ENCODE measurements around the gene STX7. TPM values are rescaled to one million over a fixed set of nuclear protein-coding genes. Genes with fewer than 3 reads are reported as not detected.

The STX7 gene
- total RNA-seq, 1 experiment from 2014 or later, result 27.8 TPM

DNA sequence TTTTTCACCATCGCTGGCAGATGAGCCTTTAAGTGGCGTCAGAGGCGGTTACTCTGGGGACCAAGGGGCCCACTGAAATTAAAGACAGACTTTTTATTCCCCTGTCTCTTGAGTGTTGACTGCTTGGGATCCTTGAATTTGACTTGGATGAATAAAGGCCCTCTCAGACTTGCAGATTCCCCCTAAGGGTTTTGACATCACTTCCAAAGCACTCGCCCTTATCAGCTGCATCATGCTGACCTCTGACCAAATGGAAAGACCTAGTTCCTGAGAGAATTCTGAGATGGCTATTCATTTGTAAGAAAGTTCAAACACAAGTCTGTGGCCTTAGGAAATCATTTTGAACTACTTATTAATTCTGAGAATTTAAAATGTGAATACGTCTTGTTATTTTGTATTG is 98.2 kb downstream of the STX7 start:
- no peaks in the 10 kb centered on the region for H3K9me2 ChIP-seq (ENCODE audit: insufficient read depth)
- POLR2A ChIA-PET, result no interaction called here
- H3K79me2 ChIP-seq (ENCODE audit: insufficient read depth, low read length), result no peaks in the 10 kb centered on the region
- intact Hi-C loops (cut with micrococcal nuclease), result no loop called here
- no TSS peak for BruUV-seq (replicated peaks)
- H4K20me1 ChIP-seq (ENCODE audit: insufficient read depth), result no peaks in the 10 kb centered on the region
- no peak overlapping the region for H3K27ac ChIP-seq (ENCODE audit: low read depth, low read length)
- RAD21 ChIA-PET (ENCODE audit: low non-redundant PET in 1 of 2, low total read pairs in 2 of 2, uncharacterized antibody in 2 of 2, unreplicated experiment in 2 of 2), result no interaction called here
- CTCF ChIA-PET, result no interaction called here
- peaks cover 4 to 6% of the 10 kb centered on the region in 2 experiments; a peak in 1 of 4 replicates for H3K9me3 ChIP-seq (ENCODE audit: control insufficient read depth in 1 of 2, insufficient read depth in 1 of 2, low read depth in 1 of 2, low read length in 2 of 2)
- H3K9ac ChIP-seq (ENCODE audit: low read length), result no peak overlapping the region
- ATAC-seq, result no peak
- H3K4me3 ChIP-seq (replicated peaks in 1 of 2; ENCODE audit: low read depth in 1 of 2, low read length in 2 of 2), result no peak overlapping the region
- TF ChIP-seq RAD21 (IDR thresholded peaks at IDR 0.05; ENCODE audit: low read depth) (no peak), YY1 (IDR thresholded peaks at IDR 0.05; ENCODE audit: extremely low read depth, insufficient replicate concordance, low read depth, low read length) (no peak), EZH2phosphoT487 (IDR thresholded peaks at IDR 0.05; ENCODE audit: borderline replicate concordance) (no peak), POLR2AphosphoS5 (IDR thresholded peaks at IDR 0.05; ENCODE audit: low read depth, low read length) (no peak), SRF (IDR thresholded peaks at IDR 0.05; ENCODE audit: low read depth) (no peak), EZH2 (IDR thresholded peaks at IDR 0.05) (no peak), ELF1 (IDR thresholded peaks at IDR 0.05; ENCODE audit: borderline replicate concordance, low read depth) (no peak), EGR1 (IDR thresholded peaks at IDR 0.05; ENCODE audit: low read depth) (no peak)
- TF ChIP-seq, protein P1, sequence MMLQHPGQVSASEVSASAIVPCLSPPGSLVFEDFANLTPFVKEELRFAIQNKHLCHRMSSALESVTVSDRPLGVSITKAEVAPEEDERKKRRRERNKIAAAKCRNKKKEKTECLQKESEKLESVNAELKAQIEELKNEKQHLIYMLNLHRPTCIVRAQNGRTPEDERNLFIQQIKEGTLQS (IDR thresholded peaks at IDR 0.05), result no peak
- TF ChIP-seq, protein P2, sequence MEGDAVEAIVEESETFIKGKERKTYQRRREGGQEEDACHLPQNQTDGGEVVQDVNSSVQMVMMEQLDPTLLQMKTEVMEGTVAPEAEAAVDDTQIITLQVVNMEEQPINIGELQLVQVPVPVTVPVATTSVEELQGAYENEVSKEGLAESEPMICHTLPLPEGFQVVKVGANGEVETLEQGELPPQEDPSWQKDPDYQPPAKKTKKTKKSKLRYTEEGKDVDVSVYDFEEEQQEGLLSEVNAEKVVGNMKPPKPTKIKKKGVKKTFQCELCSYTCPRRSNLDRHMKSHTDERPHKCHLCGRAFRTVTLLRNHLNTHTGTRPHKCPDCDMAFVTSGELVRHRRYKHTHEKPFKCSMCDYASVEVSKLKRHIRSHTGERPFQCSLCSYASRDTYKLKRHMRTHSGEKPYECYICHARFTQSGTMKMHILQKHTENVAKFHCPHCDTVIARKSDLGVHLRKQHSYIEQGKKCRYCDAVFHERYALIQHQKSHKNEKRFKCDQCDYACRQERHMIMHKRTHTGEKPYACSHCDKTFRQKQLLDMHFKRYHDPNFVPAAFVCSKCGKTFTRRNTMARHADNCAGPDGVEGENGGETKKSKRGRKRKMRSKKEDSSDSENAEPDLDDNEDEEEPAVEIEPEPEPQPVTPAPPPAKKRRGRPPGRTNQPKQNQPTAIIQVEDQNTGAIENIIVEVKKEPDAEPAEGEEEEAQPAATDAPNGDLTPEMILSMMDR (IDR thresholded peaks at IDR 0.05 in 2 of 3, conservative IDR thresholded peaks at IDR 0.05 in 1 of 3; ENCODE audit: borderline replicate concordance in 1 of 3, insufficient read depth in 1 of 3, low read depth in 2 of 3, low read length in 2 of 3), result no peak
- TF ChIP-seq, protein P3, sequence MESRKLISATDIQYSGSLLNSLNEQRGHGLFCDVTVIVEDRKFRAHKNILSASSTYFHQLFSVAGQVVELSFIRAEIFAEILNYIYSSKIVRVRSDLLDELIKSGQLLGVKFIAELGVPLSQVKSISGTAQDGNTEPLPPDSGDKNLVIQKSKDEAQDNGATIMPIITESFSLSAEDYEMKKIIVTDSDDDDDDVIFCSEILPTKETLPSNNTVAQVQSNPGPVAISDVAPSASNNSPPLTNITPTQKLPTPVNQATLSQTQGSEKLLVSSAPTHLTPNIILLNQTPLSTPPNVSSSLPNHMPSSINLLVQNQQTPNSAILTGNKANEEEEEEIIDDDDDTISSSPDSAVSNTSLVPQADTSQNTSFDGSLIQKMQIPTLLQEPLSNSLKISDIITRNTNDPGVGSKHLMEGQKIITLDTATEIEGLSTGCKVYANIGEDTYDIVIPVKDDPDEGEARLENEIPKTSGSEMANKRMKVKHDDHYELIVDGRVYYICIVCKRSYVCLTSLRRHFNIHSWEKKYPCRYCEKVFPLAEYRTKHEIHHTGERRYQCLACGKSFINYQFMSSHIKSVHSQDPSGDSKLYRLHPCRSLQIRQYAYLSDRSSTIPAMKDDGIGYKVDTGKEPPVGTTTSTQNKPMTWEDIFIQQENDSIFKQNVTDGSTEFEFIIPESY (IDR thresholded peaks at IDR 0.05; ENCODE audit: extremely low read depth, insufficient replicate concordance, low read length), result no peak
- H2AFZ ChIP-seq (ENCODE audit: low read depth, low read length, poor library complexity, severe bottlenecking), result no peak overlapping the region
- no peaks in the 10 kb centered on the region for H3K36me3 ChIP-seq (ENCODE audit: control insufficient read depth in 1 of 2, insufficient read depth in 2 of 2, low read length in 2 of 2)
- no peak overlapping the region for H3K4me2 ChIP-seq (ENCODE audit: low read length)
- H3K4me1 ChIP-seq (ENCODE audit: control insufficient read depth in 1 of 2, insufficient read depth in 2 of 2, low read length in 2 of 2), result no peaks in the 10 kb centered on the region
- H3K27me3 ChIP-seq (ENCODE audit: insufficient read depth, low read length), result no peaks in the 10 kb centered on the region
- DNase-seq (ENCODE audit: low read depth, low spot score), result no peak
